ENCODE measurements around the gene ZNF749.

ZNF749 gene

DNA sequence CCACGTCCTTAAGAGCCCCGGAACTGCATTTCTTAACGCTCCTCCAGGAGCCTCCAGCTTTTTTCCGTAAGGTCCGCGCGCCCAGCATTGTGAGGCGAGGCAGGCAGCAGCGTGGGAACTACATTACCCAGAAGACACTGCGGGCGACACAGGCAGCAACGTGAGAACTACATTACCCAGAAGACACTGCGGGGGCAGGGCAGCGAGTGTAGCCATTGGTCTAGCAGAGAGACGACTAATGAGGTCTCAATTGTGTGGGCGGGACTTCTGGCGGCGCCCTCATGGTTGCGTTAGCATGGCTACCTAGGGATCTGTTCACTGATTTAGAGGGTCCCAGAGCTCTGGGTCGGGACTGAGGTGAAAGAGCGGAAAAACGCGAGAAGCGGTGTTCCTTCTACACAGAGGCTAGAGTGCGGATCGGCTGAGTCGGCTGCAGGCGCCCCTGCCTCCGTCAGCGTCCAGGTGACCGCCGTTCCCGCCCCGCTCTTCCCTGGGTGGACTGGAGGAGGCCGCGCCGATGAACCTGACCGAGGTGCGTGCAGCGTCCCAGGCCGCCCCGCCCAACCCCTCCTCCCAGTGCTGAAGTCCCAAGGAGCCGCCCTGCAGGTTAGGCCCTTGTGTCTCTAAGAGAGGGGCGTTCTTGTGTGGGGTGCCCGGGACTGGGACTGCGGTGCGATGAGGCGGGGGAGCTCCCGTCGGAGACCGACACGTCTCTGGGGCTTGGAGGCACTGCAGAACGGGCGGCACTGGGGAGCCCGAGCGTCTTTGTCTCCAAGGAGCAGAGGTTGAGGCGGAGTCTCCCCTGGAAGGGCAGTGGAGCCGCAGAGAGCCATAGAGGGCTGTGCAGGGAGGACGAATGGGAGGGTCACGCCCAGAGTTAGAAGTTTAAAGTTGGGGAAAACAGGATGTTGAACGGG is at the start of gene ZNF749:
TSS of gene ZNF749 (plus strand) at position 264 of the 917 bp plus-strand sequence. CDS start at position 518, 254 bp downstream.
- DNase-seq, result peak; percentile 96 to 98

DNA sequence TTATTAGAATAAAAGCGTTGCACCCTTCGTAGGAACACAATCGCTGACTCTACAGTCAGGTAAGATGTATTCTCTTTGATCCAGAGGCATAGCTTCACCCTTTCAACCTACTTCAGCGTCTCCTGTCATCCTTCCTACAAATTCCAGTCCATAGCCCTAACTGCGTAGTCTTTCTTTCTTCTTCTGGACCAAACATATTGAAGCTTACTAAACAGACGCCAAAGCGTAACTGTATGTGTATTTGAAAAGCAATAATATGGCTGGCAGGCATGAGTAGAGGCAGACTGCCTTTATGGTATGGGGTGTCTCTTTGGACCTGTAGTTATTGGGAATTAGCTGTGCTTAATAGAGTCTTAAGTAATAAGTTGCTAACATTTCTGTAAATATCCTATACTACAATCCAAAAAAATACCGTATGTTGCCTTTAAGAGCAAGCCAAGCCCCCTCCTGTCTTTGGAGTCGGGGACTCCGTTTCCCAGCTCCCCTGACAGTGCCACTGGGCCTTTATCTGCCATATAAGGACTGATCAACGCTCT is 45.9 kb upstream of the ZNF749 start:
- no peak for DNase-seq

DNA sequence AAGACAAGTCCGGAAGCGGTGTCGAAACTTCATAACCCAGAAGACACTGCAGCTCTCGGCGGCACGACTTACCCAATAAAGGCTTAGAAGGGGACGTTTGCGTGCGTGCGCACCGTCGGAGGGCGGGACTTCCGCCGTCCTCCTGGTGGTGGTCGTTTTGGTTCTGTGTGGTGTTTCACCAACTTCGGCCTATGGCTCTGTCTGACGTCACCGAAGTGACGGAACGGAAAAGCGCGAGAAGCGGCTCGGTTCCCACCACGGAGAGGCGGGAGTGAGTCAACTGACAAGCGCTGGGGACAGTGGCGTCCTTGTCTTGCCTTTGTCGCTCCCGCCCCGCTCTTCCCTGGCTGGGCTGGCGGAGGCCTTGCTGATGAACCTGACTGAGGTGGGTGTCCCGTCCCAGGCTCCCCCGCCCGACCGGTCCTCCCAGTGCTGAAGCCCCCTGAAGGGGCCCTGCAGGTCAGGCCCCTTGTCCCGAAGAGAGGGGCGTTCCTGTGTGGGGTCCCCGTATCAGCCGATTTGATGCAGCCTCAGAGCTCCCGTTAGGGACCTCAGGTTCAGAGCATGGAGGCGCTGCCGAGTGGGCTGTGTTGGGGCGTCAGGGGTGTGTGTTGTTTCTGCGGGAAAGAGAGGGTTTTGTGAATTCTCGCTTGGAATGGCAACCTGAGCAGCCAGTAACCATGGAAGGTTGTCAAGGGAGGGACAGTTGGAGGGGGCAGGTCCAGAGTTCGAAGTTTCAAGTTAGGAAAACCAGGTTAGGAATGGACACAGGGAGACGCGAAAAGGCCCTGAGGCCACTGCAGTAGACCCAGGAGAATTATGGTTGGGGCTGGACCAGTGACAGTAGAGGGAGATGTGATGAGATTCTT is 45.2 kb upstream of the ZNF749 start, which contains the start of gene ZNF548:
TSS of gene ZNF548 (plus strand) at position 125 of the 869 bp plus-strand sequence. CDS start at position 371, 246 bp downstream.
- peak; percentile 92 for DNase-seq

DNA sequence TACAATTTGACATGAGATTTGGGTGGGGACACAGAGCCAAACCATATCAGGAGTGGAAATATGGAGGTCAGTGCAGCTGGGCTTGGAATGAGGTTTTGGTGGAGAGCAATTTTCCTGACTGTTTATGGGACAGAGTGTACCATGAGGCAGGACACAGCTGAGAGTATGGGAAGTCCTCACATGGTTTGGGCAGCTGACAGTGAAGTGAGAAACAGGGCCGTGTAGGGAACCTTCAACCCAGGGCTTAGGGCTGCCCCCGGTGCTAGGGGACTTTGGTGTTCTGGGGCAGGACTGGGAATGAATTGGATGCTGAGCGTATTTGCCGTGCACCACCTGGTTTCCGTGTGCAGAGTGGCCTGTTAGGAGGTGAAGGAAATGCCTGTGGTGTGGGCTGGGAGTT is 39.4 kb upstream of the ZNF749 start:
- no peak for DNase-seq

DNA sequence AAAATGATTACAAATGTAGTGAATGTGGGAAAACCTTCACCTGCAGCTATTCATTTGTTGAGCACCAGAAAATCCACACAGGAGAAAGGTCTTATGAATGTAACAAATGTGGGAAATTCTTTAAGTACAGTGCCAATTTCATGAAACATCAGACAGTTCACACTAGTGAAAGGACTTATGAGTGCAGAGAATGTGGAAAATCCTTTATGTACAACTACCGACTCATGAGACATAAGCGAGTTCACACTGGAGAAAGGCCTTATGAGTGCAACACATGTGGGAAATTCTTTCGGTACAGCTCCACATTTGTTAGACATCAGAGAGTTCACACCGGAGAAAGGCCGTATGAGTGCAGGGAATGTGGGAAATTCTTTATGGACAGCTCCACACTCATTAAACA is 36.3 kb upstream of the ZNF749 start:
- no peak for DNase-seq

DNA sequence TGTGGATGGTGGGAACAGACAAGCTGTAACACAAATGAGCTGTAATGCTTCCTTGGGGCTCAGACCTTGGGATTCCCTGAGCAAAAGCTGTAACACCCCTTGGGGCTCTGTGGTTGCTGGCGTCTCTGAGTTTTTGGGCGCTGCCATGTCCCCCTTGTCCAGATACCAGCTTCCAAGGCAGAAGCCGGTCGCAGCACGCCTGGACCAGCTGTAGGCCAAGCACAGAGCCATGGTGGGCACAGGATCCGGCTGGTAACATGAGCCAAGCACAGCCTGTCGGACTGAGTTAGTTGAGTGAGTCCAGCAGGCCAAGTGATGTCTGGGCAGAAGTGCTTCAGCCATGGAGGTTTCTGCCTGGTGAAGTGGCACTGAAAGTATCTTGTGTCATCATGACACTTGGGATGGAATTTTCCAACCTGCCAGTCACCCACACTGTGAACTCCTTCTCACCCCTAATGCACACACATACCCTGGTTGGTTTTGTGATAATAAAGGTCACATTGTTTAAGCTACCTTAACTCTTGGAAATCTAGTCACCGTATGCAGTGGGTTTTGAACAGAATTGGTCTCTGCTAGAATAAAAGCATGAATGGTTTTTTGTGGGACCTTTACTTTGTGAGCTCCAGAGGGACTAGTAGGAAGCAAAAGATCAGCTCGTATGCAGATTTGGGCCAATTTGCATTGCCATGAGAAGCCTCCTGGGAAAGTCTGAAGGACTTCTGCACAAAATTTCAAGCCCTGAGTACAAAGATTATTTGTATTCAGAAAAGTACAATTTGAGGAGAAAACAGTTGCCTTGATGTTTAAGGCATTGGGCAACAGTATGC is 31.2 kb upstream of the ZNF749 start:
- no peak for DNase-seq

DNA sequence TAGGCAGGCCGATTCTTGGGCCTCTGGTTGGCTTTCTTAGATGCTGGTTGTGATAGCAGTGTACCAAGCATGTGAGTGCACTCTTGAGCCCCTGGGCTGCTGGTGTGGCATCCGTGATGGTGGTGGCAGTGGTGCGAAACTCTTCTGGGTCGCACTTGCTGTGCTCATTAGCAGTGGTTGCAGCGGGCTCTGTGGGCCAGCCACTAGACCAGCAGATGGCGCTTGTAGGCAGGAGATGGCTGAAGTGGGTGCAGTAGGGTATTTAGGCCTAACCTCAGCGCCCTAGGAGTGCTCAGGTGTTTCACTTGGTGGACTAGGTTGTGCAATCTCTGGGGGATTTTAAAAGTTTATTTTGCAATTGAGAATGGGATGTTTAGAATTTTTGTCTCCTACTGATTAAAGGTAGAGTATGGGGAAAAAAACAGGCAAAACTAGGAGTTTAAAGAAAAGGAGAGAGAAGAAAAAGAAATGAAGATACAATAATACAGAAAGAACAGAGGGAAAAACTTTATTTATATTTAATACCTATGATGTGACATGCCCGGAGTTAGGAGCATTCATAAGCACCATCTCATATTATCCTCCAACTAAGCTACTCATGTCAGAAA is 28.5 kb upstream of the ZNF749 start:
- DNase-seq, result peak in 1 of 2 experiments; percentile 30

DNA sequence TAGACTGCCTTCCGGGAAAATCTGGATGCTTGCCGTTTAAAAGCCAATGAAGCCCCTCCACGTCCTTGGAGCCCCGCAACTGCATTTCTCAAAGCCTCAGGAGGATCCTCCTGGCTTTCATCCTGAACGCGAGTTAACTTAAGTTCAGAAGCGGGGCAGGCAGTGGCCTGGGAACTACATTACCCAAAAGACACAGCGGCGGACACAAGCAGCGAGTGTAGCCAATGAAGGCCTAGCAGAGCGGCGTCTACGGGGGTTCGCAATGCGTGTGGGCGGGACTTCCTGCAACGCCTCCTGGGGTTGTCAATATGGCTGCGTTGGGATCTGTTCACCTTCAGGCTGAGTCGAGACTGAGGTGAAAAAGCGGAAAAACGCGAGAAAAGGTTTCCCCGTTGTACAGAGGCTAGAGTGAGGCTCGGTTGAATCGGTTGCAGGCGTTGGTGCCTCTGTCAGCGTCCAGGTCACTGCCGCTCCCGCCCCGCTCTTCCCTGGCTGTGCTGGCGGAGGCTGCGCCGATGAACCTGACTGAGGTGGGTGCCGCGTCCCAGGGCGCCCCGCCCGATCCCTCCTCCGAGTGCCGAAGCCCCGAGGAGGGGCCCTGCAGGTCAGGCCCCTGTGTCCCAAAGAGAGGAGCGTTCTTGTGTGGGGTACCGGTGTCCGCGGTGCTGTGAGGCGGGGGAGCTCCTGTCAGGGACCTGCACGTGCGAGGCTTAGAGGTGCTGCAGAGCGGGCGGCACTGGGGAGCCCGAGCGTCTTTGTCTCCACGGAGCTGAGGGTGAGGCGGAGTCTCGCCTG is 24.1 kb upstream of the ZNF749 start, which contains the start of gene ZNF17:
TSS of gene ZNF17 (plus strand) at position 285 of the 795 bp plus-strand sequence. CDS start 2,455 bp downstream, outside the sequence.
- peak; percentile 65 to 89 for DNase-seq

DNA sequence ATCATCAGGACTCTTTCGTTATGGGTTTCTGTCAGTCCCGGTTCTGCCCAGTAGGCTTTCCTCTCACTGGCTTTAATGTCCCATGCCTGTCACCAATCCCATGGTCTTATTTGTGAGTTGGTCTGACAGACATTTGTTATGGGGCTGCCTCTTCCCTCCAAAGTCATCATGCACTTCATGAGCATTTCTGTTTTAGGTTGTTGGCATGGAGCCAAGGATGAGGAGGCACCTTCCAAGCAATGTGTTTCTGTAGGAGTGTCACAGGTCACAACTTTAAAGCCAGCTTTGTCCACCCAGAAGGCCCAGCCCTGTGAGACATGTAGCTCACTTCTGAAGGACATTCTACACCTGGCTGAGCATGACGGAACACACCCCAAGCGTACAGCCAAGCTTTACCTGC is 15.7 kb upstream of the ZNF749 start:
- DNase-seq, result no peak

DNA sequence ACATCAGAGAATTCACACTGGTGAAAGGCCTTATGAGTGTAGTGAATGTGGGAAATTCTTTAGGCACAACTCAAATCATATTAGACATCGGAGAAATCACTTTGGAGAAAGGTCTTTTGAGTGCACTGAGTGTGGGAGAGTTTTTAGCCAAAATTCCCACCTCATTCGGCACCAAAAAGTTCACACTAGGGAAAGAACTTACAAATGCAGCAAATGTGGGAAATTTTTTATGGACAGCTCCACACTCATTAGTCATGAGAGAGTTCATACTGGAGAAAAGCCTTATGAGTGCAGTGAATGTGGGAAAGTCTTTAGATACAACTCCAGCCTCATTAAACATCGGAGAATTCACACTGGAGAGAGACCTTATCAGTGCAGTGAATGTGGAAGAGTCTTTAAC is 14.1 kb upstream of the ZNF749 start:
- DNase-seq, result no peak

DNA sequence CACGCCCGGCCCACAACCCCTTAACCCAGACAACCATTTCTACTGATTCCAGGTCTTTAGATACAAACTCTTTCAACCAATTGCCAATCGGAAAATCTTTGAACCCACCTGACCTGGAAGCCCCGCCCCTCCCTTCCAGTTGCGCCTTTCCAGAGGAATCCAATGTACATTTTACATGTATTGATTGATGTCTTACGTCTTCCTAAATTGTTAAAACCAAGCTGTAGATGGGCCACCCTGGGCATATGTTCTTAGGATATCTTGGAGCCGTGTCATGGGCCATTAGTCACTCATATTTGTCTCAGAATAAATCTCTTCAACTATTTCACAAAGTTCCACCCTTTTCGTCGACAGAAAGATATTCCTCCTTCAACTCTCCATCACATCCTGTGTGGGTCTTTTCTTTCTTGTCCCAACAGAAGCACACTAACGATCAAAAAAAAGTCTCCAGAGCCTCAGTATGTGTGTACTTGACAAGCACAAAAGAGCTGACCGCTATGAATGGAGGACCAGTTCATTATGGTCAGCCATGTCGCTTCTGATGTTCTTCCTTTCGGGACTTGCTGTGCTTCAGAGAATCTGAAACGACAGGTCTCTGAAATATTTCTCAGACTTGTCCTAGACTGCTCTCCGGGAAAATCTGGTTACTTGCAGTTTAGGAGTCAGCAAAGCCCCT is 601 bp upstream of the ZNF749 start:
- DNase-seq, result no peak

DNA sequence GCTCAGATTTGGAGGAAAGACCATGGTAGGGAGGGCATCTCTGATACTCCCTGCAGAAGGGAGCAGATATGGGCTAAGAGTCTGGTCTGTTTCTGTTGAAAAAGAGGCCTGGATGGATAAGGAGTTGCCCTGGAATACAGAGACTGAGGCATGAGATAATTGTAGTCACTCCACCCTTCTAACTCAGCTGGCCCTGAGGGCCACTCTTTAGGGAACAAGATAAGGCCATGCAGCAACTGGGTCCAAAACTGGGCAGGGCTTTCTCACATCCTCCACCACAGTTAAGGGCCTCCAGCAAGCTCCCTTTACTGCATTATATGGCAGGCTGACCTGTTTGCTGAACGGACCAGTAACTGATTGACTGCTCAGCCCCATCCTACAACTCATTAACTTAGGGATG is 1.3 kb downstream of the ZNF749 start:
- no peak for DNase-seq

DNA sequence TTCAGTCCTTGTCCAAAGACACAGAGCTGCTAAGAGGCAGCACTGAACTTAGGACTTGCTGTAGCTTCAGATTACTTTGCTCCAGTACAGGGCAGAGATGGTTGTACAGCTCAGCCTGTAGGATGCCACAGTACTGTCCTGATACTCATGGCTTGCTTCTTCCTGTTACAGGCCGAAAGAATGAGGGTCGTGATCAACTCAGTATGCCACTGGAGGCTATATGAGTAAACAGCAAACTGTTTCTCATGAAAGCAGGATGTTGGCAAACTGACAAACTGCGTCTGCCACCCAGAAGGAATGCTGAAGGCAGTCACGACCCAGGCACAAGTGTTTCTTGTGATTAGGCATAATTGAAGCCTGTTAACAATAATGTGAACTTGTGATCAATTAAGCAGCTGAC is 2.8 kb downstream of the ZNF749 start:
- DNase-seq, result no peak

DNA sequence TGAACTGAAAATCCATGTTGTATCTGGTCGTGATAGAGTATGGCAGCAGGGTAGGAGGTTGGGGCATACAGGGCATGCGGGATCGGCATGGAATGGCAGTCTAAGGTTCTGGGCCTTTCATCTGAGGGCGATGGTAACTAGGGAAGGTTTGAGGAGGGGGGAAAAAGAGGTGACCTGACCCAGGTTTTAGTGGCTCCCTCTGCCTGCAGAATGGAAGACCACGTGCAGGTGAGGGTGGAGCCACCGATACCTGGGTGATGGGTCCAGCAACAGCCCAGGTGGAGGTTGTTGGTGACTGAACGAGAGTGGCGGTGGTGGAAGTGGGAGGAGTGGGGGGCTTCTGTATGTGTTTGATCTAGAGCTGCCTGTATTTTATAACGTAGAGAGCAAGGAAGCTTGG is 3.8 kb downstream of the ZNF749 start:
- DNase-seq, result no peak

DNA sequence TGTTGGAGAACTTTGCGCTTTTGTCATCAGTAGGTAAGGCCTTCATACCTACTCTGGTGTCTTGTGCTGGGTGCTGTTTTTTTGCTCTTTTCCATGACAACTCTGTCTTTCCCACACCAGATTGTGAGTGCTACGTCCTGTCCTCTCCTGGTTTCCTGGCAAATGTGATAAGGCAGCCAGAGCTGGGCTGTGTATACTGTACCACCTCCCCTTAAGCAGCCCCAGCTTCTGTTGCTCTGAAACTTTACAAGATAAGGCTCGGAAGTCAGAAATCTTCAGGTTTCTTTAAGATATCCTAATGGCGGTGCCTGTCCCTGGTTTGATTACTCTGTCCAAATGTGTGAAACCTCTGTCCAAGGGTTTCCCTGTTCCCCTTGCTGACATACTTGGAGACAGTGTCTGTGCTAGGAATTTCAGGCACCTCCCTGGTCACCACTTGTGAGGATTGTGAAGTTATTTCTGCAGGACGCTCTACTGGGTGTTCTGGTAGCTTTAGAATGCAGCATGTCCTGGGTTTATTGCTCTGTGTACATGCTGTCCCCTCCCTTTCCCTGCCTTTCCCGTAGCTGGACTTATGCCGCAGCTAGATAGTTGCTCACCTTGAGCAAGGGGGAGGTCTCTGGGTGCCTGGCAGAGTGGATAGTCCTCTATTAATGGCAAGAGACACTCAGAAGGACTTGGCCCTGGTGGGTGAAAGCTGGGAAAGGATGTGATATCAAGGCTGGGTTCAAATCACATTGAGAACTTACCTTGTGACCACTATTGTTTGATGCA is 7.0 kb downstream of the ZNF749 start:
- DNase-seq, result no peak

DNA sequence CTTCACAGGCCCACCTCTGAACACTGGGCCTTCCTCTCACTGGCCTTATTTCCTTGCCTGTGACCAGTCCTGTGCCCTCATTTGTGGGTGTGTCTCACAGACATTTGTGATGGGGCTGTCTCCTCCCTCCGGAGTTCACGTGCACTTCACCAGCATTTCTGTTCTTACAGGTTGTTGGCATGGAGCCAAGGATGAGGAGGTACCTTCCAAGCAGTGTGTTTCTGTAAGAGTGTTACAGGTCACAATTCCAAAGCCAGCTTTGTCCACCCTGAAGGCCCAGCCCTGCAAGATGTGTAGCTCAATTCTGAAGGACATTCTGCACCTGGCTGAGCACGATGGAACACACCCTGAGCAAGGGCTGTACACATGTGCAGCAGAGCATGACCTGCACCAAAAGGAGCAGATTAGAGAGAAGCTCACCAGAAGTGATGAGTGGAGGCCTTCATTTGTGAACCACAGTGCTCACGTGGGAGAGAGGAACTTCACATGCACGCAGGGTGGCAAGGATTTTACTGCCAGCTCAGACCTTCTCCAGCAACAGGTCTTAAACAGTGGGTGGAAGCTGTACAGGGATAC is 8.1 kb downstream of the ZNF749 start:
- peak in 1 of 2 experiments; percentile 25 for DNase-seq

DNA sequence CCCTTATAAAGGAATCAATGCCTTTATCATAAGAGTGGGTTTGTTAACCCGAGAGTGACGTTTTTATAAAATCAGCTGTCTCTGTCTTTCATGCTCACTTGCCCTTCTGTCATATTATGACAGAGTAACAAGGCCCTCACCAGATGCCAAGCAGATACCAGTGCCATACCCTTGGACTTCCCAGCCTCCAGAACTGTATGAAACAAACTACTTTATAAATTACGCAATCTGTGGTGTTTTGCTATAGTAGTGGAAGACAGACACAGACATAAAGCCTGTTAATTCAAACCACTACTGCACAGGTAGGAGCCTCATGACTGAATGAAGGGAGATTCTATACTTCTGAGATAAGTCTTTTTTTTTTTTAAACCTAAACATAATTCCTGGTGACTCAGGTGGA is 17.2 kb downstream of the ZNF749 start:
- DNase-seq, result no peak

DNA sequence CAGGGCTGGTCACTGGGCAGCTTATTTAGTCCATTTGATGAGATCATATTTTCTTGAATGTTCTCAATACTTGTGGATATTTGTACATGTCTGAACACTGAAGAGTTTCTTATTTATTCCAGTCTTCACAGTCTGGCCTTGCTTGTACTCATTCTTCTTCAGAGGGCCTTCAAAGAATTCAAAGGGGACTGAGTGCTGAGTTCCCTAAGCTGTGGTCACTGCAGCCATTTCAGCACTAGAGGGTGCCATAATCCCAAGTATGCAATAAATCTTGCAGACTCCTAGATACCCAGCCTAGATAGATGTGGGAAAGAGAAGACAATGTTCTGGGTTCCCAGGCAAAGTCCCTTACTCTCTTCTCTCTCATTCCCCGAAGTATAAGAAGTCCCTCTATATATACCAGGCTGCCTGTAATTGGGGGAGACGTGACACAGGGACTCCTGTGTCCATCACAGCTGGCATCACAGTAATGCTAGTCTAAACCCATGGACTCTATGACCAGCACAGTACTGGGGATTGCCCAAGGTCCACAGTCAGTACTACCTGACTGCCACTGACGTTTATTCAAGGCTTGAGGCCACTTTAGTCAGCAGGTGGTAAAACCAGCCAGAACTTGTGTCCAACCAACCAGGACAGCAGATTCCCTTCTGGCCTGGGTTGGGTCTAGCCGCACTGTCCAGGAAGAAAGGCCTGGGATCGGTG is 30.7 kb downstream of the ZNF749 start:
- no peak for DNase-seq
